Measurements from ENCODE around the gene TSKS.
A peak's percentile ranks its signal among the peaks of the same experiment; 100 is the strongest.

Gene TSKS

GRCh38 chr19:49803529-49803856 is 40.4 kb upstream of the TSKS start:
- Histone ChIP-seq H3K4me3 (no peak overlapping the region), H3K9me3 (no peaks in the 10 kb centered on the region), H3K27ac (no peak overlapping the region), H3K4me1 (peaks cover 0 to 21% (median 12%) of the 10 kb centered on the region in 4 donors), H3K27me3 (no peaks in the 10 kb centered on the region), H3K36me3 (peaks cover 15 to 94% (median 48%) of the 10 kb centered on the region in 3 donors)
- TF ChIP-seq CTCF (IDR thresholded peaks at IDR 0.05), result no peak
- intact Hi-C loops (cut with DNase I; ENCODE audit: low total_unique reads), result no loop called here
- DNase-seq, result no peak

GRCh38 chr19:49802836-49803528 is 39.9 kb upstream of the TSKS start:
- intact Hi-C loops (cut with DNase I; ENCODE audit: low total_unique reads), result no loop called here

GRCh38 chr19:49801966-49802661 is 39.0 kb upstream of the TSKS start:
- peak; percentile 18 to 29 for TF ChIP-seq CTCF (IDR thresholded peaks at IDR 0.05)
- peak overlapping the region; percentile 24 to 47 for H3K4me3 ChIP-seq
- intact Hi-C loops (cut with DNase I; ENCODE audit: low total_unique reads), result no loop called here
- DNase-seq, result peak; percentile 94 to 96
- no peaks in the 10 kb centered on the region for H3K9me3 ChIP-seq
- peaks cover 0 to 17% (median 9%) of the 10 kb centered on the region in 4 donors for H3K4me1 ChIP-seq
- no peaks in the 10 kb centered on the region for H3K27me3 ChIP-seq
- peak overlapping the region; percentile 47 to 57 for H3K27ac ChIP-seq
- peaks cover 24 to 100% (median 61%) of the 10 kb centered on the region in 3 donors for H3K36me3 ChIP-seq

More at GRCh38 chr19:49802836-49803528, 39.9 kb upstream of the TSKS start:
- Histone ChIP-seq H3K36me3 (peaks cover 17 to 99% (median 53%) of the 10 kb centered on the region in 3 donors), H3K27me3 (no peaks in the 10 kb centered on the region), H3K4me1 (peaks cover 0 to 17% (median 9%) of the 10 kb centered on the region in 4 donors), H3K4me3 (peak overlapping the region in 1 of 2 donors; percentile 47), H3K27ac (peak overlapping the region; percentile 47 to 57), H3K9me3 (no peaks in the 10 kb centered on the region)
- no peak for TF ChIP-seq CTCF (IDR thresholded peaks at IDR 0.05)
- no peak for DNase-seq

GRCh38 chr19:49801401-49801888 is 38.3 kb upstream of the TSKS start:
- peaks cover 0 to 17% (median 9%) of the 10 kb centered on the region in 4 donors for H3K4me1 ChIP-seq
- H3K4me3 ChIP-seq, result peak overlapping the region in 1 of 2 donors; percentile 47
- no peak for DNase-seq
- intact Hi-C loops (cut with DNase I; ENCODE audit: low total_unique reads), result no loop called here
- no peak overlapping the region for H3K27ac ChIP-seq
- H3K9me3 ChIP-seq, result no peaks in the 10 kb centered on the region
- TF ChIP-seq CTCF (IDR thresholded peaks at IDR 0.05), result no peak
- peaks cover 29 to 100% (median 65%) of the 10 kb centered on the region in 3 donors for H3K36me3 ChIP-seq
- no peaks in the 10 kb centered on the region for H3K27me3 ChIP-seq

GRCh38 chr19:49800771-49801170 is 37.7 kb upstream of the TSKS start:
- Histone ChIP-seq H3K4me1 (peaks cover 0 to 17% (median 9%) of the 10 kb centered on the region in 4 donors), H3K4me3 (no peak overlapping the region), H3K27me3 (no peaks in the 10 kb centered on the region), H3K27ac (no peak overlapping the region), H3K9me3 (no peaks in the 10 kb centered on the region), H3K36me3 (peaks cover 36 to 100% (median 66%) of the 10 kb centered on the region in 3 donors)
- TF ChIP-seq CTCF (IDR thresholded peaks at IDR 0.05), result no peak
- DNase-seq, result no peak
- intact Hi-C loops (cut with DNase I; ENCODE audit: low total_unique reads), result no loop called here
